GM21515 (cell line): ENCODE data around the gene PBX4.

Source experiments
- ATAC-seq: cut with Tn5 transposase; IDR thresholded peaks from one replicate; pipeline ENCODE4 v1.9.1; 2021; ENCODE audit not compliant: unreplicated experiment

The PBX4 gene

GRCh38 chr19:19527674-19528625 lies 90.5 kb downstream of the PBX4 start:
- ATAC-seq: no peak

- ATAC-seq: no peak
Observed at GRCh38 chr19:19527371-19527656, 91.2 kb downstream of the PBX4 start.

DNA sequence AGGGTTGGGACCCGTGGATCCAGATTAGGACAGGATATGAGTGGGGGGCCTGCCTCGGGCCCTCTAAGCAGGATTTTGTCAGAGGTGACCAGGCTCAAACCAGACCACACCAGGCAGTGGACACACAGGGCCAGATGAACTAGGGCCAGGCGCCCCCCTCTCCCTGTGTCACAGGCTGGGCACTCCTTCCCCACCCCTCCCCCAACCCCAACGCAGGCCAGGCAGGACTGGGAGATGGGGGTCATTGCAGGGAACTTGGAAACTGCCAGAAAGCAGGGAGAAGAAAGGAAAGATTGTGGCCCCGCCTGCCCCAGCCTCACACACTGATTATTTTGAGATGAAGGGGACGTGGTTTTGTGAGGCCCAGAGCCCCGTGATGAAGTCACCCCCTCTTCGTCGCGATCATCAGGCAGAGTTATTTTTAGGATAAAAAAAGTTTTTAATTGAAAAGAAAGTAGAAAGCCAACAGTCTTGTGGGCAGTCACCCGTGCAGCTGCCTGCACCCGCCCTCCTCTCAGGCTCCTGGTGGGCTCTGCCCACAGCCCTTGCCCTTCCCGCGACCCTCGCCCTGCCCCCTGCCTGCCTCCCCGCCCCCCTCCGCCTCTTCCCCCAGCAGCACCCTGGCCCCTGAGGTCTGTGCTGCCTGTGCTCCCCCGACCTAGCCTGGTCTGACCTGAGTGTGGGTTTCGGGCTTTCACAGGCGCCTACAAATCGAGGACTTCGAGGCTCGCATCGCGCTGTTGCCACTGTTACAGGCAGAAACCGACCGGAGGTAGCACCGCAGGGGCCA lies 91.7 kb downstream of the PBX4 start:
- no peak for ATAC-seq

DNA sequence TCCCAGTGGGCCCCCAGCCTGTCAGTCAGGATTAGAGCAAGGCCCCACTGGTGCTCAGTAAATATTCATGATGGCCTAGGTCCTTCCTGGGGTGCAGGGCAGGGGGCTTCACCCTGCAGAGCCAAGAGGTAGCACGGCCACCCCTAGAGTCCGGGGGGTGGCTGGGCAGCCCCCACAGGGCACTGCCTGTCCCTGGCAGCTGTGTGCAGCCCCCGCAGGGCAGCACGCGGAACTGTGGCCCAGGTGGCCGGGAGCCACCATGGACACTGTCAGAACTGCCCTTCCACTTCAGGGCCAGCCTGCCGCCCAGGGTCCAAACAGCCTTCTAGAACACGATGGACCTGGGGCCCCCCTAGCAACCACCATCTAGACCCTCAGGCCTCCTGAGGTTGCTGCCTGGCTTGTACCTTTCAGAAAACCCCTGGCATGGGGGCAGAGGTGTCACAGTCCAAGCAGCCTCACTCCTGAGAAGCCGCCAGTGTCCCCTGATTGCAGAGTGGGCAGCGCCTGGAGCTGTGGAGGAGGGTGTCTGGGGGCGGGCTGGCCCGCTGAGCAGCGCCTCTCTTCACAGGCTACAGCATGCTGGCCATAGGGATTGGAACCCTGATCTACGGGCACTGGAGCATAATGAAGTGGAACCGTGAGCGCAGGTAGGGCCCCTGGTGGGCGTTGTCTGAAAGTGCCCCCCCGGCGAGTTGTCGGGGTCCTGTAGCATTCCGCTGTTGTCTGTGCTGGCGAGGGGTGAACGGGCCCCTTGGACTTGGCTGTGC lies 92.7 kb downstream of the PBX4 start:
- no peak for ATAC-seq

DNA sequence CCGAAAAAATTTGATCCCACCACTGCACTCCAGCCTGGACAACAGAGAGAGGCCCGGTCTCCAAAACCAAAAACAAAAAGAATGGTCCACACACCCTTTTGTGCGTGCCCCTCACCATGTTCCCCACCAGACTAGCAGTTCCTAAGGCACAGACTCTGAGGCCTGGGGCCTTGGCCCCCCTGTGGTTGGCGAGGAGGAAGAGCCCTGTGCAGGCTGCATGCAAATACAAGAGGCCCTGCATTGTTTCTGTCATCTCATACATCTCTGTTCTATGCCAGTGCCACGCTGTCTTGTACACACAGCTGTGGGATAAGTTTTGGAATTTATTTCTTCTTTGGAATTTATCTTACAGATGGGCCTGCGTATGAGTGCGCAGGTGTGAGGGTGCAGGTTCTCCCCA lies 94.4 kb downstream of the PBX4 start:
- ATAC-seq: no peak

DNA sequence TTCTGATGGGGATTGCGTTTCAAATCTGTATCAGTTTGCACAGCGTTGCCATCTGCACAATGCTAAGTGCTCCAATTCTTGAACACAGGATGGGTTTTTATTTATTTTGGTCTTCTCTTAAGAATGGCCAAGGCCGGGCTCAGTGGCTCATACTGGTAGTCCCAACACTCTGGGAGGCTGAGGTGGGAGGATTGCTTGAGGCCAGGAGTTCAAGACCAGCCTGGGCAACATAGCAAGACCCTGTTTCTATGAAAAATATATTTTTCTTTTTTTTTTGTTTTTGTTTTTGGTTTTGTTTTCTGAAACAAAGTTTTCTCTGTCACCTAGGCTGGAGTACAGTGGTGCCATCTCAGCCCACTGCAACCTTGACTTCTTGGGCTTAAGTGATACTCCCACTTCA lies 95.3 kb downstream of the PBX4 start:
- no peak for ATAC-seq

DNA sequence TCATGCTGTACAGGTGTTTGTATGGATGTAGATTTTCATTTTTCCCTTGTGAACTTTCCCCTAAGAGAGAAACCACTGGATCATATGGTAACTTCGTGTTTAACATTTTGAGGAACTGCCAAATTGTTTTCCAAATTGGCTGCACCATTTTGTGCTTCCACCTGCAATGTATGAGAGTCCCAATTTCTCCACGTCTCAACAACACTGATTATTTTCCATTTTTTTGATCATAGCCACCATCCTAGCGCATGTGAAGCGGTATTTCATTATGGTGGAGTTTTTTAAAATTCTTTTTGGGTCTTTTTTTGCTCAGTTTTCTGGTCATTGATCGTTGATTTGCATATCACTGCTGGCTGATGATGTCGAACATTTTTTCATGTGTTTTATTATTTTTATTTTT lies 97.5 kb downstream of the PBX4 start:
- no peak for ATAC-seq

DNA sequence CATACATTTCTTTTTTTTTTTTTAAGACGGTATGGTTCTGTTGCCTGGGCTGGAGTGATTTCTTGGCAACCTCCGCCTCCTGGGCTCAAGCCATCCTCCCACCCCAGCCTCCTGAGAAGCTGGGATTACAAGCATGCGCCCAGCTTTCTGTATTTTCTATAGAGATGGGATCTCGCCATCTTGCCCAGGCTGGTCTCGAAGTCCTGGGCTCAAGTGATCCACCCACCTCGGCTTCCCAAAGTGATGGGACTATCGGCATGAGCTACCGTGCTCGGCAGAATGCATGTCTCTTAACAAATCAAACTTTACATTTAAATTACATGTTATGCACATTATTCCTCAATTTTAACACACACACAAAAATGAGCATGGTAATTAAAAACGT lies 101.3 kb downstream of the PBX4 start:
- no peak for ATAC-seq

- ATAC-seq: peak; percentile 86
Observed at GRCh38 chr19:19515642-19516519, 102.6 kb downstream of the PBX4 start, which contains the start of gene NDUFA13. TSS of gene NDUFA13 (plus strand) at chr19:19516225. CDS start at chr19:19516239, 14 bp downstream.

- no peak for ATAC-seq
Observed at GRCh38 chr19:19514881-19515641, 103.4 kb downstream of the PBX4 start, which contains the start of gene TSSK6. TSS of gene TSSK6 (minus strand) at chr19:19515548. CDS start at chr19:19515427, 121 bp downstream.

GRCh38 chr19:19514215-19514657 lies 104.3 kb downstream of the PBX4 start:
- no peak for ATAC-seq

DNA sequence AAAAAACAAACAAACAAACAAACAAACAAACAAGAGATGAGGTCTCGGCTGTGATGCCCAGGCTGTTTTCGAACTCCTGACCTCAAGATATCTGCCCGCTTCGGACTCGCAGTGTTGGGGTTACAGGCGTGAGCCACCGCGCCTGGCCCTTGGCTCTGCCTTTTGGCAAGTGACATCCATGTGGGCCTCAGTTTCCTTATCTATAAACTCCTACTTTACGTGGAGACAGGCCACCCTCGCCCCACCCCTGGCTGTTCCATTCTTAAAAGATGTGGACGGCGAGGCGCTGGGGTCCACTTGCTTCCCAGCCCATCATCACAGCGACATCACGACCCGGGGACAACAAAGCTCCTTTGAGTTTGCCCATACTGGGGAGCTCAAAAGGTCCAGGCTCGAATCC lies 104.8 kb downstream of the PBX4 start:
- no peak for ATAC-seq
